Astrocyte of the cerebellum (primary cell): Measurements from ENCODE around the gene SIVA1.

Source experiments
- DNase-seq: peaks from one replicate; pipeline ENCODE4 v3.0.0-alpha.2; 2011; ENCODE audit warnings: low read depth
- H3K4me3 ChIP-seq: 2 replicates; pipeline ENCODE4 v1.5.1; 2011; ENCODE audit warnings: mild to moderate bottlenecking, low read depth, low read length, moderate library complexity
- CTCF ChIP-seq: IDR thresholded peaks from 2 replicates; pipeline ENCODE4 v1.5.1; 2012; ENCODE audit warnings: low read length, low read depth, moderate library complexity, mild to moderate bottlenecking; ENCODE audit errors: missing control alignments
- in situ Hi-C: cut with HindIII; loops from 2 replicates; pipeline ENCODE4 v1.10.0; 2017; ENCODE audit warnings: low sequenced_read_pairs

SIVA1 gene

GRCh38 chr14:104751539-104752422, 1.2 kb upstream of the SIVA1 start:
- peak overlapping the region; percentile 87 for H3K4me3 ChIP-seq
- in situ Hi-C loops = no loop called here
- DNase-seq = no peak
- TF ChIP-seq CTCF = no peak

GRCh38 chr14:104752423-104752734, 568 bp upstream of the SIVA1 start:
- DNase-seq = no peak
- TF ChIP-seq CTCF = no peak
- peak overlapping the region; percentile 87 for H3K4me3 ChIP-seq
- in situ Hi-C loops = no loop called here

- in situ Hi-C loops = no loop called here
- DNase-seq = no peak
- TF ChIP-seq CTCF = no peak
- peak overlapping the region; percentile 87 for H3K4me3 ChIP-seq
Measured at GRCh38 chr14:104753528-104754212, 723 bp downstream of the SIVA1 start.

- no peak for TF ChIP-seq CTCF
- DNase-seq = no peak
- in situ Hi-C loops = no loop called here
- peak overlapping the region; percentile 87 for H3K4me3 ChIP-seq
Measured at GRCh38 chr14:104754213-104754851, 1.4 kb downstream of the SIVA1 start.

GRCh38 chr14:104755621-104756020, 2.7 kb downstream of the SIVA1 start:
- no peak for TF ChIP-seq CTCF
- DNase-seq = no peak
- no peak overlapping the region for H3K4me3 ChIP-seq
- in situ Hi-C loops = no loop called here

- DNase-seq = no peak
- TF ChIP-seq CTCF = no peak
- in situ Hi-C loops = no loop called here
- no peak overlapping the region for H3K4me3 ChIP-seq
Measured at GRCh38 chr14:104756477-104757237, 3.7 kb downstream of the SIVA1 start.
